ENCODE data around the gene PRSS22. TPM values are rescaled to one million over a fixed set of nuclear protein-coding genes. Genes with fewer than 3 reads are reported as not detected.

PRSS22 gene
- total RNA-seq, 1 experiment from 2014 or later = 36.9 TPM

GRCh38 chr16:2899564-2900072 is 41.6 kb upstream of the PRSS22 start:
- no peak for TF ChIP-seq CTCF (conservative IDR thresholded peaks at IDR 0.05; ENCODE audit: low read depth, low read length)
- TF ChIP-seq EZH2phosphoT487 (IDR thresholded peaks at IDR 0.05; ENCODE audit: borderline replicate concordance, low read length) = no peak
- no peak for TF ChIP-seq EZH2 (IDR thresholded peaks at IDR 0.05; ENCODE audit: low read length, unreplicated experiment)
- no peak overlapping the region for H3K27ac ChIP-seq (ENCODE audit: low read length)
- DNase-seq (no peak), ATAC-seq (no peak)
- no peaks in the 10 kb centered on the region for H4K20me1 ChIP-seq (ENCODE audit: low read length)
- ChIA-PET CTCF (interaction anchor here (0.6 kb wide), 1 partner anchor 76 kb away, joined by 7 read pairs; no protein-coding TSS in a partner anchor), POLR2A (ENCODE audit: unreplicated experiment) (no interaction called here)
- H3K9me3 ChIP-seq (ENCODE audit: low read length) = no peaks in the 10 kb centered on the region
- no peaks in the 10 kb centered on the region for H3K9me2 ChIP-seq (replicated peaks; ENCODE audit: low read length)
- H3K4me2 ChIP-seq (ENCODE audit: low read length) = no peak overlapping the region
- H3K36me3 ChIP-seq (ENCODE audit: low read depth, low read length) = no peaks in the 10 kb centered on the region
- no peak overlapping the region for H3K4me3 ChIP-seq (ENCODE audit: low read length)
- no peak overlapping the region for H2AFZ ChIP-seq (ENCODE audit: low read length)
- H3F3A ChIP-seq (ENCODE audit: low read length, unreplicated experiment) = no peaks in the 10 kb centered on the region
- no peaks in the 10 kb centered on the region for H3K79me2 ChIP-seq (ENCODE audit: low read length)
- H3K9ac ChIP-seq (ENCODE audit: low read length) = no peak overlapping the region
- BruUV-seq (replicated peaks) = no TSS peak
- peaks cover 5% of the 10 kb centered on the region for H3K4me1 ChIP-seq (ENCODE audit: insufficient read depth, low read length)
- H3K27me3 ChIP-seq (ENCODE audit: low read length) = no peaks in the 10 kb centered on the region
- intact Hi-C loops (cut with micrococcal nuclease) = loop anchor here (10.0 kb wide), 1 partner anchor 65 kb away; the partner anchor contains the start of genes KREMEN2 and PAQR4

GRCh38 chr16:2898831-2899563 is 41.0 kb upstream of the PRSS22 start:
- no peaks in the 10 kb centered on the region for H3K27me3 ChIP-seq (ENCODE audit: low read length)
- ChIA-PET POLR2A (ENCODE audit: unreplicated experiment) (no interaction called here), CTCF (interaction anchor here (0.6 kb wide), 1 partner anchor 75 kb away, joined by 7 read pairs; no protein-coding TSS in a partner anchor)
- H3K36me3 ChIP-seq (ENCODE audit: low read depth, low read length) = no peaks in the 10 kb centered on the region
- H3K9me2 ChIP-seq (replicated peaks; ENCODE audit: low read length) = no peaks in the 10 kb centered on the region
- no peaks in the 10 kb centered on the region for H3K9me3 ChIP-seq (ENCODE audit: low read length)
- H3K9ac ChIP-seq (ENCODE audit: low read length) = no peak overlapping the region
- TF ChIP-seq EZH2phosphoT487 (IDR thresholded peaks at IDR 0.05; ENCODE audit: borderline replicate concordance, low read length) (no peak), EZH2 (IDR thresholded peaks at IDR 0.05; ENCODE audit: low read length, unreplicated experiment) (no peak), CTCF (conservative IDR thresholded peaks at IDR 0.05; ENCODE audit: low read depth, low read length) (no peak)
- no TSS peak for BruUV-seq (replicated peaks)
- ATAC-seq (no peak), DNase-seq (no peak)
- intact Hi-C loops (cut with micrococcal nuclease) = no loop called here
- no peak overlapping the region for H2AFZ ChIP-seq (ENCODE audit: low read length)
- no peaks in the 10 kb centered on the region for H4K20me1 ChIP-seq (ENCODE audit: low read length)
- no peak overlapping the region for H3K4me2 ChIP-seq (ENCODE audit: low read length)
- H3K4me3 ChIP-seq (ENCODE audit: low read length) = no peak overlapping the region
- H3K27ac ChIP-seq (ENCODE audit: low read length) = no peak overlapping the region
- no peaks in the 10 kb centered on the region for H3F3A ChIP-seq (ENCODE audit: low read length, unreplicated experiment)
- peaks cover 5% of the 10 kb centered on the region for H3K4me1 ChIP-seq (ENCODE audit: insufficient read depth, low read length)
- H3K79me2 ChIP-seq (ENCODE audit: low read length) = no peaks in the 10 kb centered on the region

DNA sequence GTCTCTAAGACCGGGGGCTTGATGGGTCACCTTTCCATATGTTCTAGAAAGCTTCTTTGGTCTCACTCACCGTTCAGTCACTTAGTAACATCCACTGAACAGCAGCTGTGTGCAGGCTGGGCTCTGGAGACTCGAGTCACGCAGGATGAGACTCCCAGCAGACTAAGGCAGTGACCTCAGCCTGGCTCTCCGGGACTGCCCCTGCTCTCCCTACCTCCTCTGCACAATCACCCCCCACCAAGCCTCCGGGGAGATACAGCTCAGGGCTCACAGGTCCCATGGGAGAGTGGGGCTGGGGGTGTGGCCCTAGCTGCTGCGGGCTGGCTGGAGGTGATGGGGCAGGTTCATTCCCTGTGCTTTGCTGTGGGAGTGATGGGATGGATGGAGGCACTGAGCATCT is 39.1 kb upstream of the PRSS22 start:
- H3K4me2 ChIP-seq (ENCODE audit: low read length) = no peak overlapping the region
- CTCF ChIA-PET = no interaction called here
- H2AFZ ChIP-seq (ENCODE audit: low read length) = no peak overlapping the region
- no peaks in the 10 kb centered on the region for H4K20me1 ChIP-seq (ENCODE audit: low read length)
- H3K9me2 ChIP-seq (replicated peaks; ENCODE audit: low read length) = no peaks in the 10 kb centered on the region
- no peaks in the 10 kb centered on the region for H3K4me1 ChIP-seq (ENCODE audit: insufficient read depth, low read length)
- H3K4me3 ChIP-seq (ENCODE audit: low read length) = no peak overlapping the region
- POLR2A ChIA-PET (ENCODE audit: unreplicated experiment) = no interaction called here
- no peak overlapping the region for H3K9ac ChIP-seq (ENCODE audit: low read length)
- H3K9me3 ChIP-seq (ENCODE audit: low read length) = no peaks in the 10 kb centered on the region
- intact Hi-C loops (cut with micrococcal nuclease) = no loop called here
- no peak for TF ChIP-seq EZH2 (IDR thresholded peaks at IDR 0.05; ENCODE audit: low read length, unreplicated experiment)
- no peaks in the 10 kb centered on the region for H3K36me3 ChIP-seq (ENCODE audit: low read depth, low read length)
- no peaks in the 10 kb centered on the region for H3F3A ChIP-seq (ENCODE audit: low read length, unreplicated experiment)
- H3K79me2 ChIP-seq (ENCODE audit: low read length) = no peaks in the 10 kb centered on the region
- H3K27me3 ChIP-seq (ENCODE audit: low read length) = no peaks in the 10 kb centered on the region
- DNase-seq (no peak), ATAC-seq (no peak)
- no peak overlapping the region for H3K27ac ChIP-seq (ENCODE audit: low read length)
- BruUV-seq (replicated peaks) = no TSS peak
